NOMO-1 (cell line): ENCODE results near the gene TMIE.
A peak's percentile ranks its signal among the peaks of the same experiment; 100 is the strongest.

Source experiments
- DNase-seq, 2 experiments: peaks; one replicate each; lab custom pipeline; 2025; ENCODE audit not compliant: unreplicated experiment in 2 of 2; lab: John Stamatoyannopoulos, UW

The TMIE gene

GRCh38 chr3:46668591-46668990, 32.6 kb upstream of the TMIE start:
- no peak for DNase-seq

- DNase-seq, result no peak
Measured at GRCh38 chr3:46669191-46669999, 31.8 kb upstream of the TMIE start.

- no peak for DNase-seq
Measured at GRCh38 chr3:46670000-46670890, 30.9 kb upstream of the TMIE start.

- no peak for DNase-seq
Measured at GRCh38 chr3:46670891-46671427, 30.2 kb upstream of the TMIE start.

GRCh38 chr3:46671541-46672348, 29.4 kb upstream of the TMIE start:
- no peak for DNase-seq

- DNase-seq, result no peak
Measured at GRCh38 chr3:46672349-46672695, 28.9 kb upstream of the TMIE start.

- DNase-seq, result no peak
Measured at GRCh38 chr3:46673151-46674030, 27.8 kb upstream of the TMIE start.

GRCh38 chr3:46674031-46674845, 27.0 kb upstream of the TMIE start:
- no peak for DNase-seq

GRCh38 chr3:46675426-46675825, 25.8 kb upstream of the TMIE start:
- DNase-seq, result no peak

- no peak for DNase-seq
Measured at GRCh38 chr3:46675843-46676567, 25.2 kb upstream of the TMIE start.

- no peak for DNase-seq
Measured at GRCh38 chr3:46676601-46677410, 24.4 kb upstream of the TMIE start.

GRCh38 chr3:46677411-46677726, 23.8 kb upstream of the TMIE start:
- no peak for DNase-seq

GRCh38 chr3:46678280-46678679, 22.9 kb upstream of the TMIE start:
- DNase-seq, result no peak

- DNase-seq, result no peak
Measured at GRCh38 chr3:46679681-46680080, 21.5 kb upstream of the TMIE start.

GRCh38 chr3:46680298-46680826, 20.8 kb upstream of the TMIE start:
- DNase-seq, result no peak

GRCh38 chr3:46681387-46681786, 19.8 kb upstream of the TMIE start:
- DNase-seq, result no peak

GRCh38 chr3:46681856-46682540, 19.2 kb upstream of the TMIE start:
- peak in 1 of 2 experiments; percentile 9 for DNase-seq
